DMS53 treated with DMSO at 0.1 percent for 48 hours (cell line): ENCODE data around the gene SHC1.
A peak's percentile ranks its signal among the peaks of the same experiment; 100 is the strongest.
"Not testable (repeated sequence)": the region's sequence is repeated elsewhere in the genome, so short reads cannot be mapped to it uniquely, and the experiment has no call there.

ENCODE experiments used
- DNase-seq: peaks from one replicate; lab custom pipeline; 2025; ENCODE audit not compliant: unreplicated experiment; lab: John Stamatoyannopoulos, UW

SHC1 gene

GRCh38 chr1:154995301-154995983, 24.9 kb upstream of the SHC1 start:
- peak; percentile 21 for DNase-seq

GRCh38 chr1:154994591-154994990, 24.0 kb upstream of the SHC1 start:
- no peak for DNase-seq

- DNase-seq, result no peak
Observed at GRCh38 chr1:154994269-154994587, 23.7 kb upstream of the SHC1 start.

GRCh38 chr1:154993572-154994268, 23.2 kb upstream of the SHC1 start, which contains the start of gene LENEP:
TSS of gene LENEP (plus strand) at chr1:154993586. CDS start at chr1:154993608, 22 bp downstream.
- no peak for DNase-seq

- DNase-seq, result no peak
Observed at GRCh38 chr1:154992721-154993571, 22.4 kb upstream of the SHC1 start.

- no peak for DNase-seq
Observed at GRCh38 chr1:154990276-154990675, 19.7 kb upstream of the SHC1 start.

- no peak for DNase-seq
Observed at GRCh38 chr1:154989195-154989860, 18.8 kb upstream of the SHC1 start.

- no peak for DNase-seq
Observed at GRCh38 chr1:154988058-154988954, 17.8 kb upstream of the SHC1 start.

GRCh38 chr1:154987326-154987725, 16.8 kb upstream of the SHC1 start:
- no peak for DNase-seq

- not testable (repeated sequence) for DNase-seq
Observed at GRCh38 chr1:154986736-154987135, 16.2 kb upstream of the SHC1 start.

- no peak for DNase-seq
Observed at GRCh38 chr1:154983776-154984466, 13.4 kb upstream of the SHC1 start.

GRCh38 chr1:154982897-154983648, 12.5 kb upstream of the SHC1 start, which contains the start of gene FLAD1:
TSS of gene FLAD1 (plus strand) at chr1:154983344. CDS start at chr1:154983695, 351 bp downstream.
- peak; percentile 99 for DNase-seq

- no peak for DNase-seq
Observed at GRCh38 chr1:154982341-154982740, 11.8 kb upstream of the SHC1 start.

- DNase-seq, result no peak
Observed at GRCh38 chr1:154978360-154978759, 7.8 kb upstream of the SHC1 start.

GRCh38 chr1:154977762-154978161, 7.2 kb upstream of the SHC1 start:
- DNase-seq, result not testable (repeated sequence)

- DNase-seq, result no peak
Observed at GRCh38 chr1:154975409-154976059, 5.0 kb upstream of the SHC1 start.

- peak; percentile 94 for DNase-seq
Observed at GRCh38 chr1:154974808-154975408, 4.4 kb upstream of the SHC1 start.
